ENCODE results near the gene SMIM24.

DNA sequence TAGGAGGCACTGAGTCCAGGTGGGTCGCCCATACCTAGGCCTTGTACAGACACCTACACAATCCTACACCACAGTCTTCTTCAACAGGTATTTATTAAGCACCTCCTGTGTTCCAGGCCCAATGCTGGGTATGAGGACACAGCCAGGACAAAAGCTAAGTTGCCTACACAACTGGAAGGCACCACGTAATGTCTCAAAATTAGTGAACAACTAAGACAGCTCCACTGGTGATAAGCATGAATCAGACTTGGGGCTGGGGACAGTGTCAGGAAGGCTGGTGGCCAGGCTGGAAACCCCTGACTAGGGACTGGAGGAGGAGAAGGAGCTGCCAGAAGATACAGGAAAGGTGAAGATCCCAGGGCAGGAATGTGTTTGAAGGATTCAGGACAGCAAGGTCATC lies 2.4 kb downstream of the SMIM24 start:
- TF ChIP-seq, protein P1, sequence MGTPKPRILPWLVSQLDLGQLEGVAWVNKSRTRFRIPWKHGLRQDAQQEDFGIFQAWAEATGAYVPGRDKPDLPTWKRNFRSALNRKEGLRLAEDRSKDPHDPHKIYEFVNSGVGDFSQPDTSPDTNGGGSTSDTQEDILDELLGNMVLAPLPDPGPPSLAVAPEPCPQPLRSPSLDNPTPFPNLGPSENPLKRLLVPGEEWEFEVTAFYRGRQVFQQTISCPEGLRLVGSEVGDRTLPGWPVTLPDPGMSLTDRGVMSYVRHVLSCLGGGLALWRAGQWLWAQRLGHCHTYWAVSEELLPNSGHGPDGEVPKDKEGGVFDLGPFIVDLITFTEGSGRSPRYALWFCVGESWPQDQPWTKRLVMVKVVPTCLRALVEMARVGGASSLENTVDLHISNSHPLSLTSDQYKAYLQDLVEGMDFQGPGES (IDR thresholded peaks at IDR 0.05): no peak
- no peak for TF ChIP-seq STAT1 (conservative IDR thresholded peaks at IDR 0.05)
- TF ChIP-seq, protein P2, sequence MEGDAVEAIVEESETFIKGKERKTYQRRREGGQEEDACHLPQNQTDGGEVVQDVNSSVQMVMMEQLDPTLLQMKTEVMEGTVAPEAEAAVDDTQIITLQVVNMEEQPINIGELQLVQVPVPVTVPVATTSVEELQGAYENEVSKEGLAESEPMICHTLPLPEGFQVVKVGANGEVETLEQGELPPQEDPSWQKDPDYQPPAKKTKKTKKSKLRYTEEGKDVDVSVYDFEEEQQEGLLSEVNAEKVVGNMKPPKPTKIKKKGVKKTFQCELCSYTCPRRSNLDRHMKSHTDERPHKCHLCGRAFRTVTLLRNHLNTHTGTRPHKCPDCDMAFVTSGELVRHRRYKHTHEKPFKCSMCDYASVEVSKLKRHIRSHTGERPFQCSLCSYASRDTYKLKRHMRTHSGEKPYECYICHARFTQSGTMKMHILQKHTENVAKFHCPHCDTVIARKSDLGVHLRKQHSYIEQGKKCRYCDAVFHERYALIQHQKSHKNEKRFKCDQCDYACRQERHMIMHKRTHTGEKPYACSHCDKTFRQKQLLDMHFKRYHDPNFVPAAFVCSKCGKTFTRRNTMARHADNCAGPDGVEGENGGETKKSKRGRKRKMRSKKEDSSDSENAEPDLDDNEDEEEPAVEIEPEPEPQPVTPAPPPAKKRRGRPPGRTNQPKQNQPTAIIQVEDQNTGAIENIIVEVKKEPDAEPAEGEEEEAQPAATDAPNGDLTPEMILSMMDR (IDR thresholded peaks at IDR 0.05 in 2 of 3, conservative IDR thresholded peaks at IDR 0.05 in 1 of 3; ENCODE audit: control insufficient read depth in 2 of 3, extremely low read depth in 1 of 3, insufficient read depth in 1 of 3, low read depth in 3 of 3, low read length in 3 of 3): no peak
- TF ChIP-seq POLR2A (IDR thresholded peaks at IDR 0.05; ENCODE audit: low read depth, low read length): no peak
- TF ChIP-seq, protein P3, sequence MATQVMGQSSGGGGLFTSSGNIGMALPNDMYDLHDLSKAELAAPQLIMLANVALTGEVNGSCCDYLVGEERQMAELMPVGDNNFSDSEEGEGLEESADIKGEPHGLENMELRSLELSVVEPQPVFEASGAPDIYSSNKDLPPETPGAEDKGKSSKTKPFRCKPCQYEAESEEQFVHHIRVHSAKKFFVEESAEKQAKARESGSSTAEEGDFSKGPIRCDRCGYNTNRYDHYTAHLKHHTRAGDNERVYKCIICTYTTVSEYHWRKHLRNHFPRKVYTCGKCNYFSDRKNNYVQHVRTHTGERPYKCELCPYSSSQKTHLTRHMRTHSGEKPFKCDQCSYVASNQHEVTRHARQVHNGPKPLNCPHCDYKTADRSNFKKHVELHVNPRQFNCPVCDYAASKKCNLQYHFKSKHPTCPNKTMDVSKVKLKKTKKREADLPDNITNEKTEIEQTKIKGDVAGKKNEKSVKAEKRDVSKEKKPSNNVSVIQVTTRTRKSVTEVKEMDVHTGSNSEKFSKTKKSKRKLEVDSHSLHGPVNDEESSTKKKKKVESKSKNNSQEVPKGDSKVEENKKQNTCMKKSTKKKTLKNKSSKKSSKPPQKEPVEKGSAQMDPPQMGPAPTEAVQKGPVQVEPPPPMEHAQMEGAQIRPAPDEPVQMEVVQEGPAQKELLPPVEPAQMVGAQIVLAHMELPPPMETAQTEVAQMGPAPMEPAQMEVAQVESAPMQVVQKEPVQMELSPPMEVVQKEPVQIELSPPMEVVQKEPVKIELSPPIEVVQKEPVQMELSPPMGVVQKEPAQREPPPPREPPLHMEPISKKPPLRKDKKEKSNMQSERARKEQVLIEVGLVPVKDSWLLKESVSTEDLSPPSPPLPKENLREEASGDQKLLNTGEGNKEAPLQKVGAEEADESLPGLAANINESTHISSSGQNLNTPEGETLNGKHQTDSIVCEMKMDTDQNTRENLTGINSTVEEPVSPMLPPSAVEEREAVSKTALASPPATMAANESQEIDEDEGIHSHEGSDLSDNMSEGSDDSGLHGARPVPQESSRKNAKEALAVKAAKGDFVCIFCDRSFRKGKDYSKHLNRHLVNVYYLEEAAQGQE (IDR thresholded peaks at IDR 0.05; ENCODE audit: low read depth, low read length): no peak
- no peak for TF ChIP-seq HCFC1 (IDR thresholded peaks at IDR 0.05; ENCODE audit: low read length)
- TF ChIP-seq EGR1 (IDR thresholded peaks at IDR 0.05; ENCODE audit: borderline replicate concordance in 1 of 2, low read depth in 2 of 2, low read length in 2 of 2): no peak
- TF ChIP-seq GABPA (IDR thresholded peaks at IDR 0.05; ENCODE audit: low read depth): no peak
- no peak for TF ChIP-seq RAD21 (IDR thresholded peaks at IDR 0.05; ENCODE audit: insufficient read depth, low read depth, low read length)
- no peak for TF ChIP-seq ESRRA (IDR thresholded peaks at IDR 0.05; ENCODE audit: low read length)
- no peak for TF ChIP-seq EP300 (IDR thresholded peaks at IDR 0.05; ENCODE audit: borderline replicate concordance in 1 of 2, control insufficient read depth in 1 of 2, low read depth in 2 of 2, low read length in 2 of 2)
- TF ChIP-seq MTA2 (IDR thresholded peaks at IDR 0.05; ENCODE audit: low read depth): no peak
- TF ChIP-seq BHLHE40 (IDR thresholded peaks at IDR 0.05; ENCODE audit: borderline replicate concordance in 1 of 2, low read depth in 2 of 2, low read length in 1 of 2): no peak
- TF ChIP-seq, protein P4, sequence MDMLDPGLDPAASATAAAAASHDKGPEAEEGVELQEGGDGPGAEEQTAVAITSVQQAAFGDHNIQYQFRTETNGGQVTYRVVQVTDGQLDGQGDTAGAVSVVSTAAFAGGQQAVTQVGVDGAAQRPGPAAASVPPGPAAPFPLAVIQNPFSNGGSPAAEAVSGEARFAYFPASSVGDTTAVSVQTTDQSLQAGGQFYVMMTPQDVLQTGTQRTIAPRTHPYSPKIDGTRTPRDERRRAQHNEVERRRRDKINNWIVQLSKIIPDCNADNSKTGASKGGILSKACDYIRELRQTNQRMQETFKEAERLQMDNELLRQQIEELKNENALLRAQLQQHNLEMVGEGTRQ (IDR thresholded peaks at IDR 0.05; ENCODE audit: borderline replicate concordance, low read depth, low read length): no peak
